ENCODE measurements around the gene UBAC2.

DNA sequence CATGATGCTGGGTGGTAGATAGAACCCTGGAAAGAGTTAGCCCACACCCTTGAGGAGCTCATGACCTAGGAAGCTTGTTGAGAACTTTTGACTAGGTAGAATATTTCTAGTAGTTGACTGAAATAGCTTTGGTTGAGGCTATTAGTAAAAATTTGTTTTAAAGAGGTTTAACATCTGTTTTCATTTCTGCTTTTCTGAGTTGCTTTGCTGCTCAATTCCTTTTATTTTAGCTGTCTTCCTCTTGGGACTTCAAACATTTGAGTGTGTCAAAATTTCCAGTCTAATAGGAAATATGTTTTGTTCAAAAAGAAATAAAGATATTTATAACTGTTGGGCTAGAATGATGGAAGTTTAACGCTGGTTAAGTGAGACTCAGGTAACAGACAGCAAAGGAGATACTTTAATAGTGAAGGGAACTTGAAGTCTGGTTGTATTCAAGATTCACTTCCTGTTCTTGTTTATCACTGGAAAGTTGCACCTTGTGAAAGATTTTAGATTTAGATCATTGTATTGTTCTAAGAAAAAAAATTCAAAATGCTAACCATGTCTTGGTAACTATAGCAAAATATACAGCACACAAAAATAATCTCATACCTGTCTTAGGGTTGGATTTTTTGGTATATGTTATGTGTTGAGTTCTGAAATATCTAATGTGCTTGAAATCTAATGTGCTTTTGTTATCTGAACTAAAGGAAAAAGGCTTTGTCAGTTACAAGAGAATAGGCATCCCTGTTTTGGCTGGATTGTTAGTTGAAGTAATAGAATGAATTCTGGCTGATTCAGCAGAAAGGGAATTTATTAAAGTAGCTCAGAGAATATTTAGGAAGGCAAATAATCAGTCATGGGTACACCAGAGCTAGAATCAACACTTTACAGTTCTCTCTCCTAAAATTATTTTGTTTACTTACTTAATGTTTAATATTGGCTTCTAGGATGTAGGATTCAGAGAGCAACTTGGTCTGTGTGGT lies 81.9 kb downstream of the UBAC2 start:
- TF ChIP-seq, protein P1, sequence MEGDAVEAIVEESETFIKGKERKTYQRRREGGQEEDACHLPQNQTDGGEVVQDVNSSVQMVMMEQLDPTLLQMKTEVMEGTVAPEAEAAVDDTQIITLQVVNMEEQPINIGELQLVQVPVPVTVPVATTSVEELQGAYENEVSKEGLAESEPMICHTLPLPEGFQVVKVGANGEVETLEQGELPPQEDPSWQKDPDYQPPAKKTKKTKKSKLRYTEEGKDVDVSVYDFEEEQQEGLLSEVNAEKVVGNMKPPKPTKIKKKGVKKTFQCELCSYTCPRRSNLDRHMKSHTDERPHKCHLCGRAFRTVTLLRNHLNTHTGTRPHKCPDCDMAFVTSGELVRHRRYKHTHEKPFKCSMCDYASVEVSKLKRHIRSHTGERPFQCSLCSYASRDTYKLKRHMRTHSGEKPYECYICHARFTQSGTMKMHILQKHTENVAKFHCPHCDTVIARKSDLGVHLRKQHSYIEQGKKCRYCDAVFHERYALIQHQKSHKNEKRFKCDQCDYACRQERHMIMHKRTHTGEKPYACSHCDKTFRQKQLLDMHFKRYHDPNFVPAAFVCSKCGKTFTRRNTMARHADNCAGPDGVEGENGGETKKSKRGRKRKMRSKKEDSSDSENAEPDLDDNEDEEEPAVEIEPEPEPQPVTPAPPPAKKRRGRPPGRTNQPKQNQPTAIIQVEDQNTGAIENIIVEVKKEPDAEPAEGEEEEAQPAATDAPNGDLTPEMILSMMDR (IDR thresholded peaks at IDR 0.05) = no peak
- no peak for TF ChIP-seq POLR2A (IDR thresholded peaks at IDR 0.05)
